ENCODE results near the gene PDXK.

PDXK gene

GRCh38 chr21:43799301-43799840 is 80.4 kb downstream of the PDXK start:
- DNase-seq (ENCODE audit: extremely low spot score, insufficient read length, low read depth), result no peak
- FAIRE-seq, result no peak

GRCh38 chr21:43800124-43800523 is 81.2 kb downstream of the PDXK start:
- FAIRE-seq (no peak), DNase-seq (ENCODE audit: extremely low spot score, insufficient read length, low read depth) (no peak)

- DNase-seq (ENCODE audit: extremely low spot score, insufficient read length, low read depth), result no peak
These were observed 81.6 kb downstream of the PDXK start for GRCh38 chr21:43800566-43800965.

GRCh38 chr21:43801006-43801783 is 82.3 kb downstream of the PDXK start:
- no peak for FAIRE-seq
- no peak for DNase-seq (ENCODE audit: extremely low spot score, insufficient read length, low read depth)

More at GRCh38 chr21:43800566-43800965, 81.6 kb downstream of the PDXK start:
- FAIRE-seq, result no peak

- no peak for DNase-seq (ENCODE audit: extremely low spot score, insufficient read length, low read depth)
- FAIRE-seq, result no peak
These were observed 83.9 kb downstream of the PDXK start for GRCh38 chr21:43802713-43803313.

GRCh38 chr21:43803558-43804300 is 84.8 kb downstream of the PDXK start:
- no peak for DNase-seq (ENCODE audit: extremely low spot score, insufficient read length, low read depth)
- FAIRE-seq, result no peak

GRCh38 chr21:43805275-43805800 is 86.4 kb downstream of the PDXK start:
- FAIRE-seq (peak; percentile 99), DNase-seq (ENCODE audit: extremely low spot score, insufficient read length, low read depth) (peak; percentile 89)

GRCh38 chr21:43806017-43806710 is 87.2 kb downstream of the PDXK start:
- FAIRE-seq (no peak), DNase-seq (ENCODE audit: extremely low spot score, insufficient read length, low read depth) (no peak)

GRCh38 chr21:43808367-43808766 is 89.4 kb downstream of the PDXK start:
- no peak for DNase-seq (ENCODE audit: extremely low spot score, insufficient read length, low read depth)
- FAIRE-seq, result no peak

- DNase-seq (ENCODE audit: extremely low spot score, insufficient read length, low read depth) (no peak), FAIRE-seq (no peak)
These were observed 89.9 kb downstream of the PDXK start for GRCh38 chr21:43808832-43809251.

- DNase-seq (ENCODE audit: extremely low spot score, insufficient read length, low read depth) (no peak), FAIRE-seq (no peak)
These were observed 90.4 kb downstream of the PDXK start for GRCh38 chr21:43809346-43809799.

GRCh38 chr21:43809853-43810504 is 91.0 kb downstream of the PDXK start:
- DNase-seq (ENCODE audit: extremely low spot score, insufficient read length, low read depth), result no peak

GRCh38 chr21:43810505-43811261 is 91.8 kb downstream of the PDXK start:
- FAIRE-seq (peak; percentile 74), DNase-seq (ENCODE audit: extremely low spot score, insufficient read length, low read depth) (peak; percentile 86)

More at GRCh38 chr21:43809853-43810504, 91.0 kb downstream of the PDXK start:
- no peak for FAIRE-seq

GRCh38 chr21:43811262-43812105 is 92.6 kb downstream of the PDXK start:
- DNase-seq (ENCODE audit: extremely low spot score, insufficient read length, low read depth), result no peak
- no peak for FAIRE-seq

Data from GM18507 (cell line).